H9 (cell line): Measurements from ENCODE around the gene CAPG. TPM values are rescaled to one million over a fixed set of nuclear protein-coding genes. Genes with fewer than 3 reads are reported as not detected.
A peak's percentile ranks its signal among the peaks of the same experiment; 100 is the strongest.

ENCODE experiments used
- DNase-seq: peaks from one replicate; pipeline ENCODE4 v3.0.0-alpha.2; 2017
- H2AFZ ChIP-seq: one replicate; pipeline ENCODE4 v1.6.1; 2013; ENCODE audit warnings: mild to moderate bottlenecking, low read length, control low read depth, moderate library complexity
- H2AK5ac ChIP-seq: 2 replicates; pipeline ENCODE4 v1.6.1; 2013; ENCODE audit warnings: low read length, control low read depth, mixed read lengths; ENCODE audit not compliant: insufficient read length
- H2BK120ac ChIP-seq: one replicate; pipeline ENCODE4 v1.6.1; 2013; ENCODE audit warnings: low read depth, mild to moderate bottlenecking, low read length, control low read depth, inconsistent platforms; ENCODE audit not compliant: poor library complexity, severe bottlenecking
- H2BK12ac ChIP-seq: 2 replicates; pipeline ENCODE4 v1.6.1; 2013; ENCODE audit warnings: low read length, control low read depth, mixed read lengths, low read depth; ENCODE audit not compliant: insufficient read length
- H2BK15ac ChIP-seq: 2 replicates; pipeline ENCODE4 v1.6.1; 2013; ENCODE audit warnings: low read depth, low read length, control low read depth
- H2BK20ac ChIP-seq: one replicate; pipeline ENCODE4 v1.6.1; 2013; ENCODE audit warnings: low read depth, mild to moderate bottlenecking, low read length, control low read depth, inconsistent platforms; ENCODE audit not compliant: poor library complexity, severe bottlenecking
- H2BK5ac ChIP-seq: 2 replicates; pipeline ENCODE4 v1.6.1; 2013; ENCODE audit warnings: low read length, control low read depth, mixed read lengths; ENCODE audit not compliant: insufficient read length
- H3K14ac ChIP-seq: 2 replicates; pipeline ENCODE4 v1.6.1; 2013; ENCODE audit warnings: low read length, control low read depth; ENCODE audit not compliant: insufficient read depth
- H3K18ac ChIP-seq: 2 replicates; pipeline ENCODE4 v1.6.1; 2013; ENCODE audit warnings: low read depth, mild to moderate bottlenecking, mixed read lengths, low read length, control low read depth; ENCODE audit not compliant: insufficient read length
- H3K23ac ChIP-seq: 2 replicates; pipeline ENCODE4 v1.6.1; 2013; ENCODE audit warnings: low read length, control low read depth, mixed read lengths, low read depth; ENCODE audit not compliant: insufficient read length
- H3K23me2 ChIP-seq: 2 replicates; pipeline ENCODE4 v1.6.1; 2013; ENCODE audit warnings: low read depth, mild to moderate bottlenecking, mixed read lengths, low read length, control low read depth; ENCODE audit not compliant: insufficient read length, poor library complexity, severe bottlenecking
- H3K27ac ChIP-seq: 2 replicates; pipeline ENCODE4 v1.5.1; 2013; ENCODE audit warnings: low read length, control low read depth, mixed read lengths, low read depth; ENCODE audit not compliant: insufficient read length
- H3K27me3 ChIP-seq: 2 replicates; pipeline ENCODE4 v1.6.1; 2013; ENCODE audit warnings: low read length, control low read depth, inconsistent platforms; ENCODE audit not compliant: insufficient read depth
- H3K4ac ChIP-seq: 2 replicates; pipeline ENCODE4 v1.6.1; 2013; ENCODE audit warnings: low read depth, mild to moderate bottlenecking, control low read depth, inconsistent platforms, low read length, moderate library complexity
- H3K4me1 ChIP-seq: 2 replicates; pipeline ENCODE4 v1.6.1; 2013; ENCODE audit warnings: low read length, control low read depth, inconsistent platforms; ENCODE audit not compliant: insufficient read depth
- H3K4me2 ChIP-seq: 2 replicates; pipeline ENCODE4 v1.6.1; 2013; ENCODE audit warnings: low read length, control low read depth, mixed read lengths; ENCODE audit not compliant: insufficient read length, insufficient read depth
- H3K56ac ChIP-seq: 2 replicates; pipeline ENCODE4 v1.6.1; 2013; ENCODE audit warnings: low read depth, mild to moderate bottlenecking, mixed read lengths, low read length, control low read depth; ENCODE audit not compliant: insufficient read length
- H3K79me1 ChIP-seq: 2 replicates; pipeline ENCODE4 v1.6.1; 2013; ENCODE audit warnings: low read depth, mild to moderate bottlenecking, moderate library complexity, low read length, control low read depth, inconsistent platforms; ENCODE audit not compliant: insufficient read depth, poor library complexity, severe bottlenecking
- H3K79me2 ChIP-seq: 2 replicates; pipeline ENCODE4 v1.6.1; 2013; ENCODE audit warnings: low read length, control low read depth, inconsistent platforms; ENCODE audit not compliant: insufficient read depth
- H3K9ac ChIP-seq: 2 replicates; pipeline ENCODE4 v1.6.1; 2013; ENCODE audit warnings: low read length, control low read depth, mixed read lengths; ENCODE audit not compliant: insufficient read length; ENCODE audit errors: extremely low read depth
- H3K9me3 ChIP-seq: one replicate; pipeline ENCODE4 v1.6.1; 2013; ENCODE audit warnings: low read depth, low read length, inconsistent platforms; ENCODE audit not compliant: control insufficient read depth
- H3T11ph ChIP-seq: one replicate; pipeline ENCODE4 v1.6.1; 2013; ENCODE audit warnings: mild to moderate bottlenecking, low read length, control low read depth, inconsistent platforms
- H4K20me1 ChIP-seq: one replicate; pipeline ENCODE4 v1.6.1; 2013; ENCODE audit not compliant: control insufficient read depth, insufficient read length, insufficient read depth
- H4K5ac ChIP-seq: 2 replicates; pipeline ENCODE4 v1.6.1; 2013; ENCODE audit warnings: low read depth, mild to moderate bottlenecking, mixed read lengths, low read length, control low read depth; ENCODE audit not compliant: insufficient read length
- H4K8ac ChIP-seq: replicated peaks from 2 replicates; pipeline ENCODE4 v1.6.1; 2013; ENCODE audit warnings: low read length, control low read depth, mixed read lengths, low read depth; ENCODE audit not compliant: insufficient read length
- H4K91ac ChIP-seq: 2 replicates; pipeline ENCODE4 v1.6.1; 2013; ENCODE audit warnings: low read depth, mild to moderate bottlenecking, moderate library complexity, mixed read lengths, low read length, control low read depth; ENCODE audit not compliant: insufficient read length
- H3K27ac Mint-ChIP-seq, 3 experiments: 2 replicates in 2 of 3; 3 replicates in 1 of 3; pipeline ENCODE4 v1.8.0; 2020 to 2021; ENCODE audit warnings: mixed read lengths in 3 of 3, mild to moderate bottlenecking in 1 of 3, moderate library complexity in 1 of 3
- H3K27me3 Mint-ChIP-seq: 2 replicates; pipeline ENCODE4 v1.8.0; 2021; ENCODE audit warnings: low read depth, mild to moderate bottlenecking, moderate library complexity, mixed read lengths
- H3K36me3 Mint-ChIP-seq, 3 experiments: 2 replicates in 2 of 3; 3 replicates in 1 of 3; pipeline ENCODE4 v1.8.0; 2020 to 2021; ENCODE audit warnings: low read depth in 3 of 3, mixed read lengths in 3 of 3; ENCODE audit not compliant: insufficient read depth in 1 of 3
- H3K4me1 Mint-ChIP-seq, 2 experiments: 2 replicates each; pipeline ENCODE4 v1.8.0; 2020; ENCODE audit warnings: mixed read lengths in 2 of 2
- H3K4me3 Mint-ChIP-seq, 2 experiments: 2 replicates in 1 of 2; 3 replicates in 1 of 2; pipeline ENCODE4 v1.8.0; 2020 to 2021; ENCODE audit warnings: mild to moderate bottlenecking in 2 of 2, mixed read lengths in 2 of 2, moderate library complexity in 1 of 2
- H3K9me3 Mint-ChIP-seq, 2 experiments: 2 replicates in 1 of 2; 3 replicates in 1 of 2; pipeline ENCODE4 v1.8.0; 2020; ENCODE audit warnings: mild to moderate bottlenecking in 2 of 2, mixed read lengths in 2 of 2, moderate library complexity in 1 of 2
- CTCF ChIP-seq: fragments of 200-600 bp; sonication (generic); conservative IDR thresholded peaks from 3 replicates; pipeline ENCODE4 v1.8.0; 2021; ENCODE audit warnings: antibody characterized with exemption, mild to moderate bottlenecking
- WGBS: extraction: QIAGEN DNeasy Blood & Tissue Kit; methylation state at CpG from one replicate; pipeline ENCODE4 v1.1.7; 2013; ENCODE audit warnings: missing lambda C conversion rate, low lambda C conversion rate, mixed read lengths; ENCODE audit not compliant: insufficient read length; ENCODE audit errors: extremely low coverage; 5-methylcytosine and 5-hydroxymethylcytosine counted together
- total RNA-seq: library from RNA; stranded (reverse); gene quantifications from 2 replicates; pipeline ENCODE4 v1.2.1, GENCODE V29; 2021

Gene CAPG
- total RNA-seq, 1 experiment from 2014 or later = 72.8 TPM

- no peak overlapping the region for H2BK12ac ChIP-seq
- no peaks in the 10 kb centered on the region for H3K79me2 ChIP-seq
- WGBS = no CpG with 5 or more reads among the region's 19 CpGs
- no peak overlapping the region for H3K27ac ChIP-seq
- Mint-ChIP-seq H3K27me3 (peaks cover 20% of the 10 kb centered on the region), H3K9me3 (no peaks in the 10 kb centered on the region; a peak in 2 of 5 replicates), H3K36me3 (no peaks in the 10 kb centered on the region), H3K4me3 (peak overlapping the region; percentile 59 to 74; a peak in 4 of 5 replicates), H3K27ac (peak overlapping the region in 2 of 3 experiments; percentile 89 to 96; a peak in 3 of 7 replicates), H3K4me1 (peaks cover 26 to 38% of the 10 kb centered on the region in 2 experiments)
- peak overlapping the region; percentile 23 for H3K18ac ChIP-seq
- H2BK120ac ChIP-seq = no peak overlapping the region
- no peak for DNase-seq
- no peak overlapping the region for H3K9ac ChIP-seq
- no peak overlapping the region for H3K4ac ChIP-seq
- H4K91ac ChIP-seq = no peak overlapping the region
- peak overlapping the region; percentile 60 for H3K4me2 ChIP-seq
- no peaks in the 10 kb centered on the region for H3K9me3 ChIP-seq
- H3K23me2 ChIP-seq = peaks cover 3% of the 10 kb centered on the region
- no peak overlapping the region for H2BK5ac ChIP-seq
- H3K56ac ChIP-seq = no peak overlapping the region
- no peak overlapping the region for H3K23ac ChIP-seq
- H2BK20ac ChIP-seq = no peak overlapping the region
- no peak overlapping the region for H2AK5ac ChIP-seq
- peaks cover 7% of the 10 kb centered on the region; the same call in 1 of the 2 replicates for H3K4me1 ChIP-seq
- no peaks in the 10 kb centered on the region; the same call in 1 of the 2 replicates for H3K27me3 ChIP-seq
- no peak overlapping the region for H2AFZ ChIP-seq
- H3K79me1 ChIP-seq = no peaks in the 10 kb centered on the region
- no peak overlapping the region for H4K5ac ChIP-seq
- H4K8ac ChIP-seq = no peak overlapping the region
- no peaks in the 10 kb centered on the region for H4K20me1 ChIP-seq
- H3T11ph ChIP-seq = no peak overlapping the region
- no peak; the same call in 2 of the 3 replicates for TF ChIP-seq CTCF
- no peak overlapping the region for H2BK15ac ChIP-seq
- H3K14ac ChIP-seq = peak overlapping the region; percentile 41; the same call in 1 of the 2 replicates
Observed at GRCh38 chr2:85438201-85439024, 28.2 kb upstream of the CAPG start.
